Prostate gland (tissue), 2 donors: Measurements from ENCODE around the gene TUBB4A.

Experiments
- POLR2A ChIP-seq: fragments of 450-650 bp; IDR thresholded peaks from one replicate; pipeline ENCODE4 v1.6.1; 2016; ENCODE audit warnings: antibody characterized with exemption, mild to moderate bottlenecking
- POLR2AphosphoS5 ChIP-seq: sonication (generic); formaldehyde crosslinking; IDR thresholded peaks from one replicate; pipeline ENCODE4 v1.6.1; 2017; ENCODE audit warnings: antibody characterized with exemption
- TF ChIP-seq, protein P1 (sequence below), 4 experiments: fragments of 200-600 bp in 2 of 4; fragments of 450-650 bp in 2 of 4; sonication (generic) in 2 of 4; IDR thresholded peaks; 1 replicate in 3 of 4; 2 replicates in 1 of 4; pipeline ENCODE4 v1.5.1; 2016 to 2019; ENCODE audit warnings: antibody characterized with exemption in 4 of 4, mild to moderate bottlenecking in 2 of 4, moderate library complexity in 2 of 4

DNA sequence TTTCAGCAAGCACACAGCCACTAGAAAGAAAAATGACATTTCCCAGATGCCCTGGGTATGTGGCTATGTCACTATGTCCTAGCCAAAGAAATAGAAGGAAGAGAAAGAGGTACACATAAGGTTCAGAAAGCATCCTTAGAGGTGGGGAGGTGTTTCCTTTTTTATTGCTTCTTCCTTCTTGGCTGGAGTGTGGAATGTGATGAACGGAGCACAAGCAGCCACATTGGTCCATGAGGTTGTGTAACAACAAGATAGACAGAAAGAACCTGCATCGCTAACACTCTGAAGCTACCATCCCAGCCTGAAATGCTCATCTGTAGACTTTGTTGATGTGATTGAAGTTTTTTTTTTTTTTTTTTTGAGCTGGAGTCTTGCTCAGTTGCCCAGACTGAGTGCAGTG lies 49.2 kb downstream of the TUBB4A start:
- TF ChIP-seq POLR2AphosphoS5 (no peak), POLR2A (no peak)
- TF ChIP-seq, protein P1, sequence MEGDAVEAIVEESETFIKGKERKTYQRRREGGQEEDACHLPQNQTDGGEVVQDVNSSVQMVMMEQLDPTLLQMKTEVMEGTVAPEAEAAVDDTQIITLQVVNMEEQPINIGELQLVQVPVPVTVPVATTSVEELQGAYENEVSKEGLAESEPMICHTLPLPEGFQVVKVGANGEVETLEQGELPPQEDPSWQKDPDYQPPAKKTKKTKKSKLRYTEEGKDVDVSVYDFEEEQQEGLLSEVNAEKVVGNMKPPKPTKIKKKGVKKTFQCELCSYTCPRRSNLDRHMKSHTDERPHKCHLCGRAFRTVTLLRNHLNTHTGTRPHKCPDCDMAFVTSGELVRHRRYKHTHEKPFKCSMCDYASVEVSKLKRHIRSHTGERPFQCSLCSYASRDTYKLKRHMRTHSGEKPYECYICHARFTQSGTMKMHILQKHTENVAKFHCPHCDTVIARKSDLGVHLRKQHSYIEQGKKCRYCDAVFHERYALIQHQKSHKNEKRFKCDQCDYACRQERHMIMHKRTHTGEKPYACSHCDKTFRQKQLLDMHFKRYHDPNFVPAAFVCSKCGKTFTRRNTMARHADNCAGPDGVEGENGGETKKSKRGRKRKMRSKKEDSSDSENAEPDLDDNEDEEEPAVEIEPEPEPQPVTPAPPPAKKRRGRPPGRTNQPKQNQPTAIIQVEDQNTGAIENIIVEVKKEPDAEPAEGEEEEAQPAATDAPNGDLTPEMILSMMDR (IDR thresholded peaks at IDR 0.05): no peak
